ENCODE results near the gene TIMP2.

- TF ChIP-seq CTCF (IDR thresholded peaks at IDR 0.05) (no peak), POLR2A (IDR thresholded peaks at IDR 0.05) (no peak)
Observed at GRCh38 chr17:78818152-78818846, 106.9 kb downstream of the TIMP2 start.

Data from tibial nerve (tissue), 3 donors.